ENCODE data around the gene RGPD3.

The RGPD3 gene

GRCh38 chr2:106358081-106358480, 110.1 kb downstream of the RGPD3 start:
- Histone ChIP-seq H3K4me1 (ENCODE audit: control insufficient read depth, insufficient read depth, low read length) (no peaks in the 10 kb centered on the region), H3K27ac (ENCODE audit: extremely low read depth, low read depth, low read length) (no peak overlapping the region), H3K36me3 (ENCODE audit: control insufficient read depth in 2 of 2, insufficient read depth in 1 of 2, low read length in 2 of 2) (no peaks in the 10 kb centered on the region), H3K4me3 (ENCODE audit: low read depth, low read length) (no peak overlapping the region), H3K9me3 (ENCODE audit: control insufficient read depth, insufficient read depth, low read depth, low read length) (no peaks in the 10 kb centered on the region)
- TF ChIP-seq ZBTB20 (tag by site-specific recombination; IDR thresholded peaks at IDR 0.05), result no peak
- TF ChIP-seq ZBTB8A (tag by site-specific recombination; IDR thresholded peaks at IDR 0.05), result no peak
- no peak for TF ChIP-seq CTCF (tag by site-specific recombination; IDR thresholded peaks at IDR 0.05)
- TF ChIP-seq ZNF549 (tag by site-specific recombination; IDR thresholded peaks at IDR 0.05), result no peak
- TF ChIP-seq GLI4 (tag by site-specific recombination; IDR thresholded peaks at IDR 0.05), result no peak
- TF ChIP-seq ZSCAN16 (tag by site-specific recombination; IDR thresholded peaks at IDR 0.05), result no peak
- CTCF ChIA-PET, result no interaction called here
- POLR2A ChIA-PET, result no interaction called here

GRCh38 chr2:106356291-106356690, 111.9 kb downstream of the RGPD3 start:
- Histone ChIP-seq H3K4me1 (ENCODE audit: control insufficient read depth, insufficient read depth, low read length) (no peaks in the 10 kb centered on the region), H3K9me3 (ENCODE audit: control insufficient read depth, insufficient read depth, low read depth, low read length) (no peaks in the 10 kb centered on the region), H3K4me3 (ENCODE audit: low read depth, low read length) (no peak overlapping the region), H3K27ac (ENCODE audit: extremely low read depth, low read depth, low read length) (no peak overlapping the region), H3K36me3 (ENCODE audit: control insufficient read depth in 2 of 2, insufficient read depth in 1 of 2, low read length in 2 of 2) (no peaks in the 10 kb centered on the region)
- TF ChIP-seq ZNF645 (tag by site-specific recombination; IDR thresholded peaks at IDR 0.05) (no peak), ZNF544 (tag by site-specific recombination; IDR thresholded peaks at IDR 0.05) (no peak), ZXDB (tag by site-specific recombination; IDR thresholded peaks at IDR 0.05) (no peak), REST (tag by site-specific recombination; IDR thresholded peaks at IDR 0.05) (no peak), ZNF394 (tag by site-specific recombination; IDR thresholded peaks at IDR 0.05; ENCODE audit: borderline replicate concordance) (no peak), ZNF501 (tag by site-specific recombination; IDR thresholded peaks at IDR 0.05) (no peak), IKZF3 (tag by site-specific recombination; IDR thresholded peaks at IDR 0.05) (no peak), ZEB2 (tag by site-specific recombination; IDR thresholded peaks at IDR 0.05) (no peak), ZNF426 (tag by site-specific recombination; IDR thresholded peaks at IDR 0.05) (no peak), ZNF560 (tag by site-specific recombination; IDR thresholded peaks at IDR 0.05; ENCODE audit: borderline replicate concordance) (no peak), ZNF155 (tag by site-specific recombination; IDR thresholded peaks at IDR 0.05) (no peak), ZNF518A (tag by site-specific recombination; conservative IDR thresholded peaks at IDR 0.05; ENCODE audit: low read depth) (no peak), ZNF19 (tag by site-specific recombination; IDR thresholded peaks at IDR 0.05; ENCODE audit: low read depth) (no peak), ZNF677 (tag by site-specific recombination; IDR thresholded peaks at IDR 0.05) (no peak)
- ChIA-PET CTCF (no interaction called here), POLR2A (no interaction called here)

Measured in HEK293 (cell line).